Measurements from ENCODE around the gene FGF16. TPM values are rescaled to one million over a fixed set of nuclear protein-coding genes. Genes with fewer than 3 reads are reported as not detected.

FGF16 gene
- total and polyA plus RNA-seq, 10 of the 15 experiments (the other 5 are each of a cell fraction or from before 2014, with no cell fraction given) = not detected

GRCh38 chrX:77447653-77448569, 722 bp downstream of the FGF16 start:
- Histone ChIP-seq H3K9me3 (replicated peaks; ENCODE audit: control insufficient read depth, insufficient read depth, low read length) (no peaks in the 10 kb centered on the region; the same call in 2 of the 3 replicates), H3K4me1 (ENCODE audit: control insufficient read depth, insufficient read depth, low read length) (no peaks in the 10 kb centered on the region), H3K27ac (ENCODE audit: control insufficient read depth, insufficient read depth) (no peak overlapping the region), H2AFZ (ENCODE audit: control insufficient read depth, low read depth, low read length) (no peak overlapping the region), H3K79me2 (ENCODE audit: control insufficient read depth, insufficient read depth, low read length) (no peaks in the 10 kb centered on the region), H3K27me3 (replicated peaks in 1 of 2; ENCODE audit: control insufficient read depth in 2 of 2, insufficient read depth in 2 of 2, low read length in 1 of 2) (peaks cover 0 to 5% of the 10 kb centered on the region in 2 experiments; a peak in 3 of 4 replicates), H3K36me3 (ENCODE audit: control insufficient read depth in 2 of 2, insufficient read depth in 2 of 2, low read length in 1 of 2) (no peaks in the 10 kb centered on the region), H4K20me1 (ENCODE audit: control insufficient read depth, insufficient read depth) (no peaks in the 10 kb centered on the region), H3K4me2 (ENCODE audit: control insufficient read depth, insufficient read depth) (no peak overlapping the region), H3K9ac (ENCODE audit: control insufficient read depth, insufficient read depth, low read length) (no peak overlapping the region), H3K4me3 (no peak overlapping the region)
- in situ Hi-C loops (cut with MboI) (no loop called here), intact Hi-C loops (cut with micrococcal nuclease; ENCODE audit: unreplicated experiment) (no loop called here)
- ChIA-PET SMC1A (ENCODE audit: uncharacterized antibody, unreplicated experiment) (no interaction called here), POLR2A (no interaction called here), CTCF (no interaction called here), RAD21 (ENCODE audit: unreplicated experiment) (no interaction called here)
- DNase-seq (ENCODE audit: low read depth, low spot score) (no peak), ATAC-seq (no peak), FAIRE-seq (no peak)
- 53% methylated on average over 63 of the region's 73 CpGs for WGBS (ENCODE audit: insufficient coverage, insufficient replicate concordance, low lambda C conversion rate, missing lambda C conversion rate)
- no TSS peak for BruUV-seq (replicated peaks)
- TF ChIP-seq IRF4 (IDR thresholded peaks at IDR 0.05; ENCODE audit: low read depth, low read length) (no peak), EP300 (IDR thresholded peaks at IDR 0.05; ENCODE audit: borderline replicate concordance in 1 of 2, control insufficient read depth in 1 of 2, low read depth in 2 of 2, low read length in 2 of 2) (no peak), E4F1 (IDR thresholded peaks at IDR 0.05; ENCODE audit: borderline replicate concordance, partially characterized antibody) (no peak), BCLAF1 (IDR thresholded peaks at IDR 0.05) (no peak), ZBED1 (IDR thresholded peaks at IDR 0.05; ENCODE audit: borderline replicate concordance) (no peak), MEF2B (IDR thresholded peaks at IDR 0.05; ENCODE audit: partially characterized antibody, poor library complexity, severe bottlenecking) (no peak), BCL3 (IDR thresholded peaks at IDR 0.05; ENCODE audit: borderline replicate concordance, insufficient read depth, low read depth, low read length, poor library complexity, severe bottlenecking) (no peak), NRF1 (conservative IDR thresholded peaks at IDR 0.05; ENCODE audit: low read depth, low read length) (no peak), ZBTB33 (IDR thresholded peaks at IDR 0.05) (no peak), HDGF (IDR thresholded peaks at IDR 0.05) (no peak), MAX (IDR thresholded peaks at IDR 0.05; ENCODE audit: low read depth, low read length) (no peak), SMAD5 (IDR thresholded peaks at IDR 0.05; ENCODE audit: low read depth) (no peak)
